Right cardiac atrium (tissue), 5 donors: ENCODE data around the gene ATRN. TPM values are rescaled to one million over a fixed set of nuclear protein-coding genes. Genes with fewer than 3 reads are reported as not detected.
"Not testable (repeated sequence)": the region's sequence is repeated elsewhere in the genome, so short reads cannot be mapped to it uniquely, and the experiment has no call there.

ENCODE experiments used
- ATAC-seq, 2 donors: fragments of 200-7000 bp; cut with Tn5 transposase; one replicate each; pipeline versions ENCODE4 v1.8.0 to v1.9.1; 2020; ENCODE audit warnings: moderate library complexity in 2 of 2, mild to moderate bottlenecking in 1 of 2
- DNase-seq, 3 donors: peaks; one replicate each; pipeline ENCODE4 v3.0.0-alpha.2; 2020
- H3K27ac ChIP-seq: one replicate; pipeline ENCODE4 v1.5.1; 2013; ENCODE audit warnings: mild to moderate bottlenecking, low read length, control low read depth, moderate library complexity
- H3K27me3 ChIP-seq: one replicate; pipeline ENCODE4 v1.6.1; 2013; ENCODE audit not compliant: control insufficient read depth, insufficient read depth
- H3K4me1 ChIP-seq: one replicate; pipeline ENCODE4 v1.6.1; 2013; ENCODE audit warnings: low read length; ENCODE audit not compliant: control insufficient read depth, insufficient read depth
- H3K4me3 ChIP-seq: one replicate; pipeline ENCODE4 v1.5.1; 2013; ENCODE audit warnings: low read length, control low read depth
- H3K9me3 ChIP-seq: one replicate; pipeline ENCODE4 v1.6.1; 2013; ENCODE audit warnings: low read length; ENCODE audit not compliant: control insufficient read depth
- WGBS: extraction: QIAGEN DNeasy Blood & Tissue Kit; methylation state at CpG from one replicate; pipeline ENCODE4 v1.1.7; 2013; 5-methylcytosine and 5-hydroxymethylcytosine counted together
- intact Hi-C, 4 donors: fragments of 100-400 bp; cut with DNase I; formaldehyde crosslinking; loops; one replicate each; pipeline versions ENCODE4 v1.11.0 to v1.14.0; 2022 to 2023
- long read RNA-seq, 4 donors: library from polyadenylated mRNA; unstranded; transcript quantifications; one replicate each; pipeline ENCODE4 v2.0.0, GENCODE V29; 2020 to 2021
- polyA plus RNA-seq: library from polyadenylated mRNA; stranded (reverse); fragments of 200-250 nt; gene quantifications from one replicate; pipeline ENCODE4 v1.2.3, GENCODE V29; 2013
- total RNA-seq, 4 donors: library from RNA; stranded (reverse); fragmentation: NEBNext Ultra II Directional; extraction: Animal tissue kit (Norgen Biotek cat#: 25700); gene quantifications; one replicate each; pipeline ENCODE4 v1.2.1, GENCODE V29; 2021
- donor health status: healthy with polysubstance abuse.
- donor health status: DM: no; HTN: yes; CAD: no.
- donor health status: DM: no; HTN: no; CAD: no.
- donor health status: DM: no; HTN: yes; CAD: no; lungs with severe emphysema.
- donor health status: DM: yes; HTN: yes; CAD: no.

Gene ATRN
- 10 to 100 TPM; 30.2 to 33.1 (median 32.4) TPM for total RNA-seq
- 9.5 TPM for polyA plus RNA-seq
- long read RNA-seq, donor 1, partial matches to known transcripts: 9 of 25 reads
- long read RNA-seq, donor 1, other reads (novel, unspliced or antisense): 14 of 25 reads
- long read RNA-seq, donor 2, transcript ATRN-202 (25 exons, 3,921 nt): major isoform, 5 of 18 reads
- long read RNA-seq, donor 2, partial matches to known transcripts: 2 of 18 reads
- long read RNA-seq, donor 2, other reads (novel, unspliced or antisense): 11 of 18 reads
- long read RNA-seq, donor 3, partial matches to known transcripts: 2 of 25 reads
- long read RNA-seq, donor 3, other reads (novel, unspliced or antisense): 19 of 25 reads
- long read RNA-seq, donor 4, partial matches to known transcripts: 2 of 8 reads
- long read RNA-seq, donor 4, other reads (novel, unspliced or antisense): 4 of 8 reads

DNA sequence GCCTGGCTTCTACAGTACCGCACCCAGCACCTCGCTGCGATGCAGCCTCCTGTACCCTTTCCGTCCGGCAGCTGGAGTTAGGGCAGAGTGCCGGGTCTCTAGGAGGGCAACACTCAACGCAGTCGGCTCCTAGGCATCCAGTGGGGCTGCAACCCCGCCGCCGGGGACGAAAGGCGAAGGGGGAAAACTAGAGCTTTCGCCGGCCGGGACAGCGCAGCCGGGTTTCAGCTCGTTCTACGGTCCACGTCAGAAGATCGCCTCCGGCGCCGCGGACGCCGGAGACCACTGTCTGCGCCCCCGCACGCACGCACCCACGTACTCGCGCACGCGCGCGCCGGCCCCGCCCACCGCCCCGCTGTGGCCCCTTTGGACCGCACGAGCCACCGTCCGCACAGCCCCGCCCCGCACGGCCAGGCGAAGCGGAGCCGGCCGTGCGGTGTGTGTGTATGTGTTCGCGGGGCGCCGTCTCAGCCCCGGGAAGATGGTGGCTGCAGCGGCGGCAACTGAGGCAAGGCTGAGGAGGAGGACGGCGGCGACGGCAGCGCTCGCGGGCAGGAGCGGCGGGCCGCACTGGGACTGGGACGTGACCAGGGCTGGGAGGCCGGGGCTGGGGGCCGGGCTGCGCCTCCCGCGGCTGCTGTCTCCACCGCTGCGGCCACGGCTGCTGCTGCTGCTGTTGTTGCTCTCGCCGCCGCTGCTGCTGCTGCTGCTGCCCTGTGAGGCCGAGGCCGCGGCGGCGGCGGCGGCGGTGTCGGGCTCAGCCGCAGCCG is at the start of gene ATRN:
TSS of gene ATRN (plus strand) at position 392 of the 770 bp plus-strand sequence. CDS start at position 482, 90 bp downstream.
- no peaks in the 10 kb centered on the region for H3K9me3 ChIP-seq
- under 1% methylated on average over 95 of the region's 95 CpGs for WGBS
- H3K4me3 ChIP-seq: peak within 1 kb of the TSS; percentile 50
- intact Hi-C loops: no loop called here
- no peaks in the 10 kb centered on the region for H3K27me3 ChIP-seq
- ATAC-seq (peak; percentile 99), DNase-seq (peak; percentile 95 to 98 (median 98))
- H3K4me1 ChIP-seq: peaks cover 11% of the 10 kb centered on the region
- peak within 1 kb of the TSS; percentile 93 for H3K27ac ChIP-seq

DNA sequence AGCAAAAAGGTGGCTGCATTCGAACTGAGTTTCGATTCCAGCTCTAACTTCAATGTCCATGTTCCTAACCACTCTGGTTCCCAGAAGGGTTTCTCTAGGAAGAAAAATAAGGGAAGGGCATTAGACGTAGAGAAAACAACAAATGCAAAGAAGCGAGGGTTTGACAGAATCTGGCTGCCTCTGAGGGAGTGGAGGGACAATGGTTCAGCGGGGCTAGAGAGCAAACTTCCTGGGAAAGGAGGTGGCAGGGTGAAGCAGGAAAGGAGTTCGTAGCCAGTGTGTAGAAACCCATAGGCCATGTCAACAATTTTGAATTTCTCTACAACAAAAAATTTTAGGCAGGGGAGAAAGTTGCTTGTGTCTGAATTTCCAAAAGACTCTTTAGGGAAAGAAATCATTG is 48.8 kb upstream of the ATRN start:
- H3K27me3 ChIP-seq: no peaks in the 10 kb centered on the region
- ATAC-seq: no peak
- intact Hi-C loops: no loop called here
- WGBS: 69% methylated on average over 6 of the region's 6 CpGs
- no peak for DNase-seq
- H3K9me3 ChIP-seq: no peaks in the 10 kb centered on the region
- H3K27ac ChIP-seq: no peak overlapping the region
- no peak overlapping the region for H3K4me3 ChIP-seq
- peaks cover 2% of the 10 kb centered on the region for H3K4me1 ChIP-seq

DNA sequence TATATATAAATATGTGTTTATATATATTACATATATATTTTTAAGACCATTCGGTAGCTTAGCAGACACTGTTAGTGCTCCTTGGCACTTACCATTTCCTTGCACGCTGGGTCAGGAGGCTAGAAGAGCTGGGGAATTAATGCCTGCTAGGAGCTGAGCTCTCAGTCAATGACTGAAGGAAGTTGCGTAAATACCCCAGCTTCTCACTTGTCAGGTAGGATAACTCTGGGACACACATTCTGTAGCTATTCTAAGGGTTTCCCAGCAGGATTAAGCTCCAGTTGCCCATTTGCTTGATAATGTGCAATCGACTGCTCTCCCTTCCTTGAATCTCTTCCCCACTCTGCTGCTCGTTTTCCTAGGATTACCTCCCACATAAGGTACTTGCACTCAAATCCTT is 47.7 kb upstream of the ATRN start:
- Histone ChIP-seq H3K27ac (no peak overlapping the region), H3K4me3 (no peak overlapping the region), H3K9me3 (no peaks in the 10 kb centered on the region), H3K4me1 (peaks cover 2% of the 10 kb centered on the region), H3K27me3 (no peaks in the 10 kb centered on the region)
- no peak for DNase-seq
- no peak for ATAC-seq
- intact Hi-C loops: no loop called here
- WGBS: 55% methylated on average over 5 of the region's 5 CpGs

DNA sequence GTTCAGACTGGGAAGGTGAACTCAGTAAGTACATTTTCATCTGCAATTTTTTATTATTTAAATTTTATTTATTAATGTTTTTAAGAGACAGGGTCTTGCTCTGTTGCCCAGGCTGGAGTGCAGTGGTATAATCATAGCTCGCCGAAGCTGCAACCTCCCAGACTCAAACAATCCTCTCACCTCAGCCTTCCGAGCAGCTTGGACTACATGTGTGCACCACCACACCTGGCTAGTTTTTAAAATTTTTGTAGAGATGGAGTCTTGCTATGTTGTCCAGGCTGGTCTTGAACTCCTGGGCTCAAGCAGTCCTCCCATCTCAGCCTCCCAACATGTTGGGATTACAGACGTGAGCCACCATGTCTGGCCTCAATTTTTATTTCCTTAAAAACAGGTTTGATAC is 44.1 kb upstream of the ATRN start:
- H3K27me3 ChIP-seq, intact Hi-C loops, H3K27ac ChIP-seq, H3K9me3 ChIP-seq, H3K4me3 ChIP-seq, H3K4me1 ChIP-seq, DNase-seq, ATAC-seq: not testable (repeated sequence)
- 91% methylated on average over 4 of the region's 4 CpGs for WGBS

DNA sequence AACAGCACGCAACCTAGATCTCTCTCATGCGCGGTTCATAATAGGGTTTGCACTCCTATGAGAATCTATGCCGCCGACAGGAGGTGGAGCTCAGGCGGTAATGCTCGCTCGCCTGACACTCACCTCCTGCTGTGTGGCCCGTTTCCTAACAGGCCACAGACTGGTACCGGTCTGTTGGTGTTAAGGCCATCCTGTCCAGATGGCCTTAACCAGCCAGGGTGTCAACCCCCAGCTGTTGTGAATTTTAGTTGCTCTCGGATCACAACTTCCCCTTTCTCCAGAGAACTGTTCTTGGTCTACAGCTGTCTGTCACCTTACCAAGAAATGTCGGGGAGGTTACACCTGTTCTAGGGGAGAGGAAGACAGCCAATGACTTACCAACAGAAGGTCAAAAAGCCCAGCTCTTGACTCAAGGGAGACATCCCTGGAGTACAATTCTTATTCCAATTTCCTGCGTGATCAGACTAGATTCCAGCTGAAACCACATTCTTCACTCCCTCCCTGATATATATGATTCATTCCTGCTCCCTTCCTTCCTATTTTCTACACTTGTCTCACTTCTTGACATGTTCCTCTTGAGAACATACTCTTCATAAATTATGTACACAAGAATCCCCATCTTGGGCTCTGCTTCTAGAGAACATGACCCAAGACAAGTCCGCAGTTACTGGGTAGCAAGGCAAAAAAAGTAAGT is 40.3 kb upstream of the ATRN start:
- intact Hi-C loops: no loop called here
- ATAC-seq: peak in 1 of 2 donors; percentile 37
- no peak overlapping the region for H3K27ac ChIP-seq

DNA sequence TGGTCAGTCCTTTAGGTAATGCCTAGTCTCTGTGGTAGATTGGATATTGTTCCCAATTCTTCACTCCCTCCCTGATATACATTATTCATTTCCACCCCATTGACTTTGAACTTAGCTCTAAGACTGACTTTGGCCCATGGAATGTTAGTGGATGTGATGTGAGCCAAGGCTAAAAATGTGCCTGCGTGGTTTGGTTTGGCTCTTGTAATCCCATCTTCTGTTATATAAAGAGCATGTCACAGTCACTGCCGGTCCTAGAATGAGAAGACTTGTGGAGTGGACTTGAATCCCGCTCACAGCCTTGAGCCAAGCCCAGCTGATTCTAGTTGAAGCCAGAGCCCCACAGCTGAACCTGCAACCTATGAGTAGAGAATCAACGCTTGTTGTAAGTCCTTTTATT is 39.7 kb upstream of the ATRN start:
- Histone ChIP-seq H3K4me1 (no peaks in the 10 kb centered on the region), H3K4me3 (no peak overlapping the region), H3K9me3 (no peaks in the 10 kb centered on the region), H3K27ac (no peak overlapping the region), H3K27me3 (no peaks in the 10 kb centered on the region)
- DNase-seq (no peak), ATAC-seq (no peak)
- WGBS: 86% methylated on average over 4 of the region's 4 CpGs
- intact Hi-C loops: no loop called here

More for the DNA sequence above, 40.3 kb upstream of the ATRN start:
- Histone ChIP-seq H3K9me3 (no peaks in the 10 kb centered on the region), H3K4me1 (no peaks in the 10 kb centered on the region), H3K4me3 (no peak overlapping the region), H3K27me3 (no peaks in the 10 kb centered on the region)
- DNase-seq: no peak
- 77% methylated on average over 14 of the region's 14 CpGs for WGBS

DNA sequence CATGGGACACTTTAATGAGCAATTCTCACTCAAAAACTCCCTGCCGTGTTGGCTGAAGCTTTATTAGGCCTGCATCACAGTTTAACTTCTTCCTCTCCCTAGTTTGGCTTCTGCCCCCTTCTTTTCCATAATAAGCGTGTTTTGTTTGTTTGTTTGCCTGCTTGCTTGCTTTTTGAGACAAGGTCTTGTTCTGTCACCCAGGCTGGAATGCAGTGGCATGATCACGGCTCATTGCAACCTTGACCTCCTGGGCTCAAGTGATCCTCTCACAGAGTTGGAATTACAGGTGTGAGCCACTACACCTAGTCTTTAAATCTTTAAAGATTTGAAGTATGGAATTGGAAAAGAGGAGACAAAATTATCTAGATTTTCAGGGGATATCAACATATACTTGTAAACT is 38.0 kb upstream of the ATRN start:
- Histone ChIP-seq H3K4me1 (no peaks in the 10 kb centered on the region), H3K27me3 (no peaks in the 10 kb centered on the region), H3K27ac (no peak overlapping the region), H3K4me3 (no peak overlapping the region), H3K9me3 (no peaks in the 10 kb centered on the region)
- DNase-seq (no peak), ATAC-seq (no peak)
- 81% methylated on average over 3 of the region's 3 CpGs for WGBS
- intact Hi-C loops: no loop called here

DNA sequence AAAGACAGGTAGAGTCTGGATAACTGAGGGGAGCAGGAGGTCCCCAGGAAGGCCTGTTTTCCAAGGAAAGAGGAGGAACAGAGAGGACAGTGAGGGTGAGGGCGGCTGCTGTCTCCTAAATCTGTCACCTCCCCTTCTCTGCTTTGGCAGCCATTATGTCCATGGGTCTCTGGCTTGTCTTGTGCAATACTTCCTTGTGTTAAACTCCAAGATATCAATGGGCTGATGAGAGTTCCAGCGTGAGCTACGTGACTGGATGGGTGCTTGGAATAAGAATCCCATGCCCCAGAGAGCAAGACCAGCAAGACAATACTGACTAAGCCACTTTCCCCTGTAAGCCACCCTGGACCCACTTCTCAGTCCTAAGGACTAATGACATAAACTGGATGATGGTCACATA is 37.1 kb upstream of the ATRN start:
- WGBS: 72% methylated on average over 3 of the region's 3 CpGs
- ATAC-seq: no peak
- intact Hi-C loops: no loop called here

DNA sequence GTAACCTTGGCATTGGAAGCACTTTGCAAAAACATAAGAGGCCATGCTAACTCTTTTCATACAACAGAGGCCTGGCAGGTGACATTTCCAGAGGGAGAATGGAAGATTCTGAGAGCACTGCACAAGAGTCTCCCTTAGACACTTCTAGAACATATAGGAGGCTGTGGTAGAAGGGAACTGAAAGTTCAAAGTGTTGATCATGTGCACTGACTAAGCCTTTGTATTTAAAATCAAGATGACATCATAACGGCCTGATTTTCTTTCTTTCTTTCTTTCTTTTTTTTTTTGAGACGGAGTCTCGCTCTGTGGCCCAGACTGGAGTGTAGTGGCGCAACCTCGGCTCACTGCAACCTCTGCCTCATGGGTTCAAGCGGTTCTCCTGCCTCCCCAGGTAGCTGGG is 36.6 kb upstream of the ATRN start:
- ATAC-seq: no peak
- H3K27ac ChIP-seq: no peak overlapping the region
- no peaks in the 10 kb centered on the region for H3K27me3 ChIP-seq
- WGBS: 87% methylated on average over 6 of the region's 6 CpGs
- no peaks in the 10 kb centered on the region for H3K4me1 ChIP-seq
- intact Hi-C loops: no loop called here
- H3K9me3 ChIP-seq: no peaks in the 10 kb centered on the region
- no peak for DNase-seq
- H3K4me3 ChIP-seq: no peak overlapping the region

More for the DNA sequence above, 37.1 kb upstream of the ATRN start:
- DNase-seq: no peak
- Histone ChIP-seq H3K4me1 (no peaks in the 10 kb centered on the region), H3K27me3 (no peaks in the 10 kb centered on the region), H3K9me3 (no peaks in the 10 kb centered on the region), H3K27ac (no peak overlapping the region), H3K4me3 (no peak overlapping the region)

DNA sequence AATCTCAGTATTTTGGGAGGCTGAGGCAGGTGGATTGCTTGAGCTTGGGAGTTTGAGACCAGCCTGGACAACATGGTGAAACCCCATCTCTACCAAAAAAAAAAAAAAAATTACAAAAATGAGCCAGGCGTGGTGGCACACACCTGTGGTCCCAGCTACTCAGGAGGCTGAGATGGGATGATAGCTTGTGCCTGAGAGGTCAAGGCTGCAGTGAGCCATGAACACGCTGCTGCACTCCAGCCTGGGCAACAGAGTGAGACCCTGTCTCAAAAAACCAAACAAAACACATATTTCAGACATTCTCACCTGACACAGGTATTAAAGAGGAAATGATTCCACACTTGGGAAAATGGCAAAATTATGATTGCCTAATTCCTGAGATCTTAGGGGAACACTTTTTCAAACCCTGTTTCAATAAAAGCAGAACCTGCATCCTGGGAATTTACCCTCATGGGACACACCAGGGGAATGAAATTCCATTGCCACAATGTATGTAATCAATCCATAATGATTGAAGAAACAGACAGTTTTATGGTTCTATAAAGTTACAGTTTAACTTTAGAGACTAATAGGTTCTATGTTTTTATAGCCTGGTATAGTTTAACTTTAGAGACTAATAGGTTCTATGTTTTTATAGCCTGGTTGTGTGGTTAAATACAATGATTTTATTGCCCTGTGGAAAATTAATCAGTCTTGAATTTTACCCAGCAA is 33.8 kb upstream of the ATRN start:
- ATAC-seq: no peak
- intact Hi-C loops: no loop called here
- H3K27ac ChIP-seq: no peak overlapping the region
- DNase-seq: no peak
- no peaks in the 10 kb centered on the region for H3K9me3 ChIP-seq
- no peak overlapping the region for H3K4me3 ChIP-seq
- no peaks in the 10 kb centered on the region for H3K27me3 ChIP-seq
- no peaks in the 10 kb centered on the region for H3K4me1 ChIP-seq
- 89% methylated on average over 2 of the region's 2 CpGs for WGBS
